HG03571 (cell line): ENCODE measurements around the gene KRTAP5-6.
"Not testable (repeated sequence)": the region's sequence is repeated elsewhere in the genome, so short reads cannot be mapped to it uniquely, and the experiment has no call there.

Experiments used
- ATAC-seq: cut with Tn5 transposase; IDR thresholded peaks from one replicate; pipeline ENCODE4 v1.9.1; 2021; ENCODE audit not compliant: unreplicated experiment

The KRTAP5-6 gene

DNA sequence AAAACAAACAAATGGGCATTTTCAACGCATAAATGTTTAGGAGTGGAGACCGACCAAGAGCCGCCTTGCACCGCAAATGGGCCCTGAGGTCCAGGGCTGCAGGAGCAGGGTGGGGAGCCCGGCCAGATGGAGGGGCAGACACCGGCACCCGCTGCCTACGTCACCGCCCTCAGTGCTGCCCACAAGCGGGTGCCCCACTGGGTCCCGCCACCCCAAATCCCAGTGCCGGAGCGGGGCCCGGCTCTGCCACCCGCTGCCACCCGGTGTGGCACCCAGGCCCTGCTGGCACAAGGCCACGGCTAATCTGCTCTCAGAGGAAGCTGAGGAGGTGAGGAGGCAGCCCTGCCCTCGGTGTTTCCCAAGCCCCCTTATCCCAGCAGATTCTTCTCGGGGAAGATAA is 13.8 kb upstream of the KRTAP5-6 start:
- not testable (repeated sequence) for ATAC-seq

- not testable (repeated sequence) for ATAC-seq
Observed at GRCh38 chr11:1683904-1684572, 13.0 kb upstream of the KRTAP5-6 start.

DNA sequence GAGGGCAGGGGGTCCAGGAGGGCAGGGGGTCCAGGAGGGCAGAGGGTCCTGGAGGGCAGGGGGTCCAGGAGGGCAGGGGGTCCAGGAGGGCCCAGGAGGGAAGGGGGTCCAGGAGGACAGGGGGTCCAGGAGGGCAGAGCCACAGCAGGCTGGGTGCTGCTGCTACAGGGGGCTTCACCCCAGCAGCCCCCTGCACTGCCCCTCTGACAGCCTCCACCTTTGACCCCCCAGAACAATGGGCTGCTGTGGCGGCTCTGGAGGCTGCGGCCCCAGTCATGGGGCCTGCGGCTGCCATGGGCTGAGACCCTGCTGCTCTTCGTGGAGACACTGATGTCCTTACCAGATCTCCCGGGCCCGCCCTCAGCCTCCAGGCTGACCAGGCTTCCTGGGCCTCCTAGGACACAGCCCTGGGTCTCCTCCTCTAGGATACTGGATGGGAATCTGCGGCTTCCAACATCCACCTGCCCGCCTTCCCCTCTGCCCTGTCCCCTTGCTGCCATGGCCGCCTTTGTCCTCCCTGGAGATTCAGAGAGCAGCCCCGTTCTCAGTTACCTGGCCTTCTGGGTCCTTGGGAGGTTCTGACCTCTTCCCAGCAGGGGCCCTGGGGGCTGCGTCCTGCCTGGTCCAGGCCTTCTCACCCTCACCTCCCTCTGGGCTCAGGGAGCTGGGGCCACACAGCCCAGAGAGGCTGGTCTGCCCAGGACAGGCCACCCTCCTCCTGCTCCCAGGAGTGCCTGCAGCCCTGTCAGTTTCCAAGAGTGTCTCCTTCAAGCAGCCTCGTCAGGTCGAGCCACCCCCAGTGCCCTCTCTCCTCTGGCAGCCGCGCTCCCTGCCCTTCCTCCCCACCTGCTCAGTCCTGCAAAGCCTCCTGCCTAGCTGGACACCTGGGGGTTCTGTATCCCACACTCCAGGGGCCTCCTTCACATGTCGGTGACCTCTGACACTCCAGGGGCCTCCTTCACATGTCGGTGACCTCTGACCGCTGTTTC is 11.8 kb upstream of the KRTAP5-6 start:
- ATAC-seq = not testable (repeated sequence)

DNA sequence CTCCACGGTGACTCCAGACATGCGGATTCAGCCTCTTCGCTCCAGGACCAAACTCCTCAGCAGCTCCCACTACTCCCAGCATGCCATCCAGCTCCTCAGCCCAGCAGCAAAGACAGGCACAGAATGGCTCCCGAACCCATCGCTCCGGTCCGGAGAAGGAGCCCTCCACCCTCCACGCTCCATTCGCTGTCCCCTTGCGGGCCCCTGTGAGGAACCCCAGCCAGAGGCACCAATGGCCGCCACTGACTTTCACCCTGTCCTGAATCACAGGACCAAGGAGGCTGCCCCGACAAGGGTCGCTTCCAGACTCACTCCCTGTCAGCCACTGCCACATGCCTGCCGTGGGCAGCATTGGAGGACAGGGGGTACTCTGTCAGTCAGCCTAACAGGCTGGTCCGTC is 10.8 kb upstream of the KRTAP5-6 start:
- not testable (repeated sequence) for ATAC-seq

DNA sequence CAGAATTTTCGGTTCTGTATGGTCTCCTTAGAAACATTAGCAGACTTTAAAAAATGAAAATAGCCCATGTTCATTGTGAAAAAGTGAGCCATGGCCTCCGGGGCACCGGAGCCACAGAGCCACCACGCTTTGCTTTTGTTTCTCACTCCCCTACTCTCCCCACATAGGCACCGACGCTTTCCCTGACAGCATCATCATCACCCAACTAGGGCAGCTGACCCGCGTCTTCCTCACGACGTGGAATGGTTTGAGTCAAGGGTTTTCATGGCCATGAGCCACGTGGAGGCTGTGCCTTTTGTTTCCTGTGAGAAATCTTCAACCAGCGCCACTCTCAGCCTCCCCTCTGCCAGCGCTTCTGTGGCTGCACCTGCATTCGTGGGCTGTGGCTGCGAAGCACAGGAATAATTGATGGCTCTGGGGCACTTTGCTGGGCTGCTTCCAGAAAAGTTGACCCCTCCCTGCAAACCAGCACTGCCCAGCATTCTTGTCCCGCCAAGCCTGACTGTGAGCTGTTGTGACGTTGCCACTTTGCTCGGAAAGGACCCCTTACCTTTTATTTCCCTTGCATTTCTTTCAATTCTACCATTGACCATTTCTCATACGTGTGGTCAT is 8.6 kb upstream of the KRTAP5-6 start:
- ATAC-seq = not testable (repeated sequence)

DNA sequence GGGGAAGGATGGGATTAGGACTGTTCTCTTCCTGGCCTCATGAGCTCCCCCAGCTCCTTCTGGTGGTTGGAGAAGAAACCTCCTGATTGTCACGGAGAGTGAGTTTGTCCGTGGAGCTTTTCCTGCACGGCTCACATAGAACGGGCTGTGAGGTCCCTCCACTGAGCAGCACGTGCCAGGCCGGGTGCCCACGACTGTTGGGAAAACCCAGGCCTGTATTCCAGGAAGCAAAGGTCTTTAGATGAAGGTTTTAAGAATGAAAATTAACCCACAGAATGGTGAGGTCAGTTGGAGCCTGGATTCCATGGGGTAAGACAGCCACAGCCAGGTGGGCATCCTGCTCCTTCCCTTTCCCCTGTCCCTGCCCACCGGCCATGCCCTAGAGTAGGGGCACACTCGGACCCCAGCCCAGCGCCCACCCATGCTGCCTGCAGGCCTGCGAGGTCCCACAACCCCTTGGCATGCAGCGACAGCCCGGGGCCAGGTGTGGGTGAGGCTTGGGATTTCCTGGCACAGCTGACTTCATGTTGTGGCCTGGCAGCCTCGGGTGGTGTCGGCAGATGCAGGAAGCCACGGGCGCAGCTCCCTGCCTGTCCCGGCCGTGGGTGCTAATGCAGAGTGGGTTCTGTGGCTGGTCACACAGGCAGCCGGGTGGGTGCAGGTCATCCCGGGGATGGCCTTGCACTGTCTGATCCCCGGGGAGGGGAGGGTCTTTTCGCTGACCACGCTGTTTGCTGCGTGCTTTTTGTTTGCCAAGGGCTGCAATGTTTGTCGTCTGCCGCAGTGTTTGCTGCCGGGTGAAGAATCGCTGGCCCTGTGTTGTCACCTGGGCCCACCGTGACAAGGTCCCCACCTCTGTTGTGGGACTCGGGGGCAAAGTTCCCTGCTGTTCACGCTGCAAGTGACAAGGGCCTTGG is 7.5 kb upstream of the KRTAP5-6 start:
- ATAC-seq = not testable (repeated sequence)

DNA sequence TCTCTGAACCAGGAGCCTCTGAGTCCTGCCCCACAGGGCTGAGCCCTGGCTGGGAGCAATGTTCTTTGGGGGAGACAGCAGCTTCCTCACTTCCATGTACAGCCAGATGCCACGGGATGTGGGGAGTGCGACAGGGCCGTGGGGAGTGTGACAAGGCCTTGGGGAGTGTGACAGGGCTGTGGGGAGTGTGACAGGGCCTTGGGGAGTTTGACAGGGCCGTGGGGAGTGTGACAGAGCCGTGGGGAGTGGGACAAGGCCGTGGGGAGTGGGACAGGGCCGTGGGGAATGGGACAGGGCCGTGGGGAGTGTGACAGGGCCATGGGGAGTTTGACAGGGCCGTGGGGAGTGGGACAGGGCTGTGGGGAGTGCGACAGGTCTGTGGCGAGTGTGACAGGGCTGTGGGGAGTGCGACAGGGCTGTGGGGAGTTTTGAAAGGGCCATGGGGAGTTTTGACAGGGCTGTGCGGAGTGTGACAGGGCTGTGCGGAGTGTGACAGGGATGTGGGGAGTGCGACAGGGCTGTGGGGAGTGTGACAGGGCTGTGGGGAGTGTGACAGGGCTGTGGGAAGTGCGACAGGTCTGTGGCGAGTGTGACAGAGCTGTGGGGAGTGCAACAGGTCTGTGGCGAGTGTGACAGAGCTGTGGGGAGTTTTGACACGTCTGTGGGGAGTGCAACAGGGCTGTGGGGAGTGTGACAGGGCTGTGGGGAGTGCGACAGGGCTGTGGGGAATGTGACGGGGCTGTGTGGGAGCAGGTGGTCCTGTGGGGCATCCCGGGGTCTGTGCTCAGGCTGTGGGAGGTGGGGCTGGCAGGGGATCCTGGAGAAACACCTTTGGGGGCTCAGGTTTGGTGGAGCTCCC is 6.6 kb upstream of the KRTAP5-6 start:
- ATAC-seq = no peak

GRCh38 chr11:1691026-1691877 is 5.7 kb upstream of the KRTAP5-6 start:
- no peak for ATAC-seq

DNA sequence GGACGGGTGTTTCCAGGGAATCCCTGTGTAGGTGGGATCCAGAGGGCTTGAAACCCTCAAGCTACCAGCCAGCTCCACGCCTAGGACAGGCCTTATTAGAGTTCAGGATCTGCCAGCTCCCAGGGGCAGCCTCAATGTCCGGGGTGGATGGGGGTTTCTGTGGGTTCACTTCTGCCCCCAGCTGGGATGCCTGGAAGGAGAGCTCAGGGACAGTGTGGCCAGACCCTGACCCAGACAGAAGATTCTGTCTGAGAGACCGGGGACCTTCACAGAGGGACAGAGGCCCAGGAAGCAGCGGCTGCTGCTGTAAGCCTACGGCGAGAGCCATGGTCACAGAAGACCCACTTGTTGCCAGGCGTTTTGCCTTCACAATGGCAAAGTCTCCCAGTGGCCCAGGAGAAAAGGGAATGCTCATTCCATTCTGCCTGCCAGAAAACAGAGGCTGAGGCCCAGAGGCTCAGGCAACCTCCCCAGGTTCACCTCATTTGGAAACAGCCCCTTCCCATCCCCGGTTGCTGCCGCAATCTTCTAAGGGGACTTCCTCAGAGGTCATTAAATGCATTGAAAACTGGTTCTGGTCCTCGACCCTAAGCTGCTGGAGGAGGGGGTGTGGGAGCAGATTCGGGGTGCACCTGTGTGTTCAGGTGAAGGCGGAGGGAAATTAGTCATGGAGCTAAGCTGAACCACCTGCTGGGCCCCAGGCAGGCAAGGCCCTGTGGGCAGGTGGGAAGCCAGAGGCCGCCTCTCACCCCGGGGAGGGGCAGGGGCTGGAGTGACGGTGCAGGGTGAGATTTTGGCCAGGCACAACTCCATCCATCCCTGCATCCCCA is 4.9 kb upstream of the KRTAP5-6 start:
- no peak for ATAC-seq

GRCh38 chr11:1692708-1693326 is 4.2 kb upstream of the KRTAP5-6 start:
- no peak for ATAC-seq

DNA sequence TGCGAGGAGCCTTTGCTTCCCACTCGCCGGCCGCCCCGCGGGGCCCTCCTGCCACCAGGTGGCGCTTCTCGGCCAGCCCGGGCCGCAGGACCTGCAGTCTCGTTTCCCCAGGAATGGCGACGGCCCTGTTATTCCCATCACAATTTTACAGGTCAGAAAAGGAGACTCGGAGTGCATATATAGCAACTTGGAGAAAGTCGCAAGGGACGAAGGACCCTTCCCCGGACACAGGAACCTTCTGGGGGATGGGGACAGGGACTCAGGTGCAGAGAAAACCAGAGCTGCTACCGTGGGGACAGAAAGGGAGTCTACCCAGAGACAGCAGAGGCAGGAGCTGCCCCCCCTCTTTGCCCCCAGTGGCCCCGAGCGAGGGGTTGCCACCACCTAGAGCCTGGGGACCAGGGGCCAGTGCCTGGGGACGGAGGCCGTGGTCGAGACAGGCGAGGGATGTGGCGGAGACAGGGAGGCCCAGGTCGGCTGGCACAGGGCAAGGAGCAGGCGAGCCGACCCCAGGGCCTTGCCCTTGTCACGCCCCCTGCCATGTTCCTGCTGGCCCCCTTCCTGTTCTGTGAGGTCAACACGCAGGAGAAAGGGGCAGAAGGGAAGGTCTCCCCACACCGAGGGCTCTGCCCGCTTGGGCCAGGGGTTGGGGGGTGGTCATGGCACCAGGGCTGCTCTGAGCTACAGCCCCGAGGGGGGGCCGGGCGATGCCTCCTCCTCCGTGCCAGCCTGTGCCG is 3.5 kb upstream of the KRTAP5-6 start:
- ATAC-seq = no peak

- ATAC-seq = no peak
Observed at GRCh38 chr11:1694064-1694845, 2.7 kb upstream of the KRTAP5-6 start.

DNA sequence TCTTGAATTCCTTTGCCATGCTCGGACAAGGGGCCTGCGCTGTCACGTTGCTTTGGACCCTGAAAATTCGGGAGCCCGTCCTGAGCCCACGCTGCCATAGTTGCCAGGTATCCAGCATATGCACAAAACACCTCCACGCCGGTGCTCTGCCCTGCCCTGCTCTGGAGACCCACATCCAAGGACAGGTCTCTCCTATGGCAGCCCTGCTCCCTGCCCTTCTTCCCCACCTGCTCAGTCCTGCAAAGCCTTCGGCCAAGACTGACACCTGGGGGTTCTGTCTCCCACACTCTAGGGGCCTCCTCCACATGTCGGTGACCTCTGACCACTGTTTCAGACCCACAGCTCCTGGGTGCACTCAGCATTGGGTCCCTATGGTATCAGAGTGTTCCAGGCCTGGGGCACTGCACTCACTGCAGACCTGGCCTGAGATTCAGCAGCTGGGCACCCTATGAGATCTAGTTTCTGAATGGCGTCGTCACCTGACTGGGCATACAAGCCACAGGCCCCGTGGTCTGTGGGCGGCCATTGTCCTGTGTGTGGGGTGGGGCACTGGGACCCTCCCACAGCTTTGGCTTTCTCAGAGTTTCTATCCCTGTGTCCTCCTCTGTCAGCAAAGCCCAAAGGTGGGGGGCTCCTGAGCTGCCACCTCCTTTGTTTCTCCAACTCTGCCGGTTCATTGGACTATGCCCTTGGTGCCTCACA is 2.0 kb upstream of the KRTAP5-6 start:
- ATAC-seq = no peak

- ATAC-seq = no peak
Observed at GRCh38 chr11:1695548-1696108, 1.4 kb upstream of the KRTAP5-6 start.

DNA sequence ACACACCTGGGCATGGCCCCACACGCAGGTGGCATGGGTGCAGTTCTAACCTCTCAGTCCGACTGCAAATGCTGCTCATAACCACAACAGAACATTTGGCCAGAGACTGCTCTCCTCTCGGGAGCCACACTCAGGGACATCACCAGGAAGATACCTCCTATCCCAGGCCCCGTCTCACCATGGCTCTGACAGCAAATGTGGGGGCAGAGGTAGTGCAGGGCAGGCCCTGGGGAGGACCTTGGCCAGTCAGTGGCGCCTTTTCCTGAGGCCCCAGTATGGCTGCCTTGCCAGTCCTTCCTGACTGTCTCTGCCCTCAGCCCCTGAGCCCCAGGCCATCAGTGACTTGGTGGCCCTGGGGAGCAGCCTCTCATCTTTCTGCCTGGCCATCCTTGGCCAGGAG is 2.8 kb downstream of the KRTAP5-6 start:
- no peak for ATAC-seq
